Measurements from ENCODE around the gene ACER3.
"Not testable (repeated sequence)": the region's sequence is repeated elsewhere in the genome, so short reads cannot be mapped to it uniquely, and the experiment has no call there.

ACER3 gene

GRCh38 chr11:76880314-76880713 is 19.6 kb downstream of the ACER3 start:
- DNase-seq: no peak

- no peak for DNase-seq
Observed at GRCh38 chr11:76880956-76881355, 20.2 kb downstream of the ACER3 start.

GRCh38 chr11:76885390-76886097 is 24.8 kb downstream of the ACER3 start:
- no peak for DNase-seq

- DNase-seq: no peak
Observed at GRCh38 chr11:76888989-76889388, 28.3 kb downstream of the ACER3 start.

GRCh38 chr11:76889411-76889975 is 28.8 kb downstream of the ACER3 start:
- no peak for DNase-seq

GRCh38 chr11:76890329-76890728 is 29.6 kb downstream of the ACER3 start:
- DNase-seq: no peak

GRCh38 chr11:76891285-76891684 is 30.6 kb downstream of the ACER3 start:
- DNase-seq: no peak

GRCh38 chr11:76891793-76892192 is 31.1 kb downstream of the ACER3 start:
- DNase-seq: no peak

- no peak for DNase-seq
Observed at GRCh38 chr11:76892306-76892705, 31.6 kb downstream of the ACER3 start.

GRCh38 chr11:76897233-76897632 is 36.5 kb downstream of the ACER3 start:
- DNase-seq: no peak

GRCh38 chr11:76901144-76901543 is 40.4 kb downstream of the ACER3 start:
- DNase-seq: no peak

- DNase-seq: not testable (repeated sequence)
Observed at GRCh38 chr11:76901622-76902021, 40.9 kb downstream of the ACER3 start.

GRCh38 chr11:76902121-76903014 is 41.6 kb downstream of the ACER3 start:
- no peak for DNase-seq

- DNase-seq: no peak
Observed at GRCh38 chr11:76903325-76903724, 42.6 kb downstream of the ACER3 start.

- no peak for DNase-seq
Observed at GRCh38 chr11:76910620-76911414, 50.1 kb downstream of the ACER3 start.

- no peak for DNase-seq
Observed at GRCh38 chr11:76911415-76911808, 50.7 kb downstream of the ACER3 start.

- no peak for DNase-seq
Observed at GRCh38 chr11:76916712-76917111, 56.0 kb downstream of the ACER3 start.

- DNase-seq: no peak
Observed at GRCh38 chr11:76918941-76919386, 58.2 kb downstream of the ACER3 start.

GRCh38 chr11:76919467-76919866 is 58.7 kb downstream of the ACER3 start:
- no peak for DNase-seq

- DNase-seq: peak; percentile 50
Observed at GRCh38 chr11:76919887-76920746, 59.4 kb downstream of the ACER3 start.

GRCh38 chr11:76927160-76927559 is 66.4 kb downstream of the ACER3 start:
- no peak for DNase-seq

- DNase-seq: no peak
Observed at GRCh38 chr11:76935042-76935441, 74.3 kb downstream of the ACER3 start.

All from effector CD4-positive, alpha-beta T cell (primary cell).